Ectodermal cell (in vitro differentiated cells): ENCODE data around the gene FLNA.

Experiments used
- H3K27ac ChIP-seq: 2 replicates; pipeline ENCODE4 v1.7.0; 2013; ENCODE audit warnings: mild to moderate bottlenecking, low read depth, low read length; ENCODE audit not compliant: insufficient read depth, poor library complexity, severe bottlenecking
- H3K27me3 ChIP-seq: 2 replicates; pipeline ENCODE4 v1.7.0; 2013; ENCODE audit warnings: mild to moderate bottlenecking, low read length; ENCODE audit not compliant: insufficient read depth, control insufficient read depth, poor library complexity, severe bottlenecking
- H3K36me3 ChIP-seq: one replicate; pipeline ENCODE4 v1.7.0; 2013; ENCODE audit warnings: low read length; ENCODE audit not compliant: control insufficient read depth, insufficient read depth
- H3K4me1 ChIP-seq: one replicate; pipeline ENCODE4 v1.7.0; 2013; ENCODE audit warnings: low read length; ENCODE audit not compliant: control insufficient read depth, insufficient read depth
- H3K4me3 ChIP-seq: 2 replicates; pipeline ENCODE4 v1.7.0; 2013; ENCODE audit warnings: low read depth, low read length, control low read depth; ENCODE audit not compliant: insufficient read depth
- H3K9me3 ChIP-seq: 2 replicates; pipeline ENCODE4 v1.7.0; 2013; ENCODE audit warnings: mild to moderate bottlenecking, low read length, moderate library complexity; ENCODE audit not compliant: control insufficient read depth
- WGBS, 2 experiments: methylation state at CpG; one replicate each; pipeline ENCODE4 v1.1.7; 2013; ENCODE audit warnings: missing lambda C conversion rate in 2 of 2; 5-methylcytosine and 5-hydroxymethylcytosine counted together

FLNA gene

DNA sequence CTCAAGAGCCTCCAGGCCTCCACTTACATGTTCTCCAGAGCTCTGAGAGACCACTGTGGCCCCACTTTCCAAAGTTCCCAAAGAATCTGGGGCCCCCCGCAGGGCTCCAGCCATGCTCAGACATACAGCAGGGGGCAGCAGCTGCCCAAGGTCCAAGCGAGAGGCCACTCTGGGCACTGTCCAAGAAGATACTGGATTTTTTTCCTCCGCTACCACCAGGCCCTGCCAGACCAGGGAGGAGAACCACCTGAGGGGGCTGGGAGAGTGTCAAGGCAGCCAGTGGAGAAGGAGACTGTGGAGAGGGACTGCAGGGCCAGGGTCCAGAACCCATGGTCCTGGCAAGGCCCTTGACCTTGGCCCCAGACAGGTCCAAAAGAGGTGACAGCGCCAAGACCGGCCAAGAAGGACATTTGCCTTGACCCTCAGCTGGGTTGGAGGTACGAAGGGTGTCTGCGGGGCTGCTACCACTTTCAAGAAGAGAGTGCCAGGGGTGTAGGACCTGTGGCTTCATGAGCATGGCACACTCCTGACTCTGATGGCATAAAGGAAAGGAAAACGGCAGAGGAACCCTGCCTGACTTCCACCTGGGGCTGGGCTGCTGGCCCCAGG, 10.0 kb upstream of the FLNA start:
- H3K4me1 ChIP-seq: peaks cover 9% of the 10 kb centered on the region
- WGBS, 2 experiments: 88 to 92% methylated on average over 8 of the region's 8 CpGs

DNA sequence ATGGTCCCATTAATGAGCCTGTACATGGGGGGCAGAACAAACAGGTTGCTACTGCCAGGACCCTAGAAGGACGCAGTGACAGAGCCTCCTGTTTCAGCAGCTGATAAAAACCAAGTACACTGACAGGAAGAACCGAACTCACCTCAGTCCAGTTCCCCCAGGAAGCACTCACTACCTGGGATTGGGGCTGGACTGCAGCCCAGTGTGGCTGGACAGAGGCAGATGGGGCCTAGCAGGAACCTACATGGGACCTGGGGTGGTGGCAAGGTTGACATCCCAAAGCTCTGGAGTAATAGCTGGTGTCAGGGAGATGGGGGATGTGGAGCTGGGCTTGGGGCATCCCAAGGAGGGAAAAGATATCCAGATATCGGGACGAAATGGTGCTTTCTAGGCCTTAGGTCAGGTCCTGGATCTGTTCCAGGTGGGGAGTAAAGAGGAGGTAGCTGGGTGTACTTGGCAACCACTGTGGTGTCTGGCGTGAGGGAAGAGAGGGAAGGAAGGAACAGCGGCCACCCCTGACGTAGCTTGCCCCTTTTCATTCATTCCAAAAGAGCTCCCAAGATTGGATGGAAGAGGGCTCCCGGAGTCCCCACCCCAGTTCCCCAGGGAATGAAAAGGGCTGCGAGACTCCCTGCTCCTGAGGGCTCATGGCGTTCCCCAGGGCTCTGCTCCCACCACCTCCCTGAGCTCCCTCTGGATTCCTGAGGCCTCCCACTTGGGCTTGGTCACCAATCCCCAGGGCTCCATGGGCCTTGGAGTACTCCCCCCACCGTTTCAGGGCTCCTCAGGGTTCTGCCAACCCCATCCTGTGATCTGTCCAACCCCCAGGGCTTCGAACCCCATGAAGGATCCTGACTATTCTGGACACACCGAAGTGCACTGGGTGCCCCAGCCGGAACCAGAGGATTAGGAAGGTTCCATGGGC, 9.2 kb upstream of the FLNA start:
- Histone ChIP-seq H3K4me3 (no peak overlapping the region), H3K9me3 (no peaks in the 10 kb centered on the region), H3K36me3 (no peaks in the 10 kb centered on the region), H3K4me1 (peaks cover 9% of the 10 kb centered on the region), H3K27ac (no peak overlapping the region), H3K27me3 (no peaks in the 10 kb centered on the region)
- WGBS, 2 experiments: 93 to 95% methylated on average over 14 of the region's 14 CpGs

More for the DNA sequence above, 10.0 kb upstream of the FLNA start:
- H3K36me3 ChIP-seq: no peaks in the 10 kb centered on the region
- H3K27ac ChIP-seq: no peak overlapping the region
- H3K4me3 ChIP-seq: no peak overlapping the region
- H3K9me3 ChIP-seq: no peaks in the 10 kb centered on the region
- H3K27me3 ChIP-seq: no peaks in the 10 kb centered on the region

DNA sequence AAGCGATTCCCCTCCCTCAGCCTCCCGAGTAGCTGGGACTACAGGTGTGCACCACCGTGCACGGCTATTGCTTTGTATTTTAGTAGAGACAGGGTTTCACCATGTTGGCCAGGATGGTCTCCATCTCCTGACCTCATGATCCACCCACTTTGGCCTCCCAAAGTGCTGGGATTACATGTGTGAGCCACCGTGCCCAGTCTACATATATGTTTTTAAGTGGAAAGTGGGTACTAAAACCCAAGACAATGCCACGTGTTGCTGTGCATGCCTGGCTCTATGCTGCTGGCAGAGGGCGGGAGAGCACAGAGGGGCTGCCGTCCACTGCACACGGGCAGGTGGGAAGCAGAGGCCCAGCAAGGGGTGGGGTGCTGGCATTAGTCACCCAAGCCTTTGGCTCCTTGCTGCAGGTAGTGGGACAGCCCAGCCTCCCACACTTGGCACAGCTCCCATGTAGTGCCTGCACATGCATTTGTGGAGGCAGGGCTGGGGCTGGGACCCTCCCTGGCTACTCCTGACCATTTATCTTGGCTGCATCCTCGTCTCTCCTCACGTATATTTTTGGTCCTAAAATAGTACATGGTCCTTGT, 8.1 kb upstream of the FLNA start:
- H3K27me3 ChIP-seq: no peaks in the 10 kb centered on the region
- peaks cover 9% of the 10 kb centered on the region for H3K4me1 ChIP-seq
- H3K9me3 ChIP-seq: no peaks in the 10 kb centered on the region
- no peak overlapping the region for H3K27ac ChIP-seq
- 92 to 95% methylated on average over 11 of the region's 11 CpGs for WGBS, 2 experiments
- no peaks in the 10 kb centered on the region for H3K36me3 ChIP-seq
- no peak overlapping the region for H3K4me3 ChIP-seq

DNA sequence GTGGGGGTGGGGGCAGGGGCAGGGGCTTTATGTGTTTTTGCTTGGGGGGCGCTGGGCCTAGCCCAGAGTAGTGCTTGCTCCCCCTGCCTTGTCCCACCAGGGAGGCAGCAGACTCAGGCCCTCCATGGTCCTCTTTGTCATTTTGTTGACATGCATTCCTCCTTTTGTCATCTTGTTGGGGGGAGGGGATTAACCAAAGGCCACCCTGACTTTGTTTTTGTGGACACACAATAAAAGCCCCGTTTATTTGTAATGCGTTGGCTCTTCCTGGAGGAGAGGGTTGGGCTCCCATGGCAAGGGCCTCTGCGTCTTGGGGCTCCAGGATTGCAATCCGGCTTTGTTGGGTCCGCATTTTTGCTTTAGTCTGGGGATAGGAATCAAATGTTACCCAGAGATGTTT, 6.8 kb upstream of the FLNA start:
- Histone ChIP-seq H3K27ac (no peak overlapping the region), H3K4me3 (no peak overlapping the region), H3K4me1 (peaks cover 9% of the 10 kb centered on the region), H3K9me3 (no peaks in the 10 kb centered on the region), H3K27me3 (no peaks in the 10 kb centered on the region), H3K36me3 (no peaks in the 10 kb centered on the region)
- 4% methylated on average over 6 of the region's 6 CpGs for WGBS, 2 experiments

DNA sequence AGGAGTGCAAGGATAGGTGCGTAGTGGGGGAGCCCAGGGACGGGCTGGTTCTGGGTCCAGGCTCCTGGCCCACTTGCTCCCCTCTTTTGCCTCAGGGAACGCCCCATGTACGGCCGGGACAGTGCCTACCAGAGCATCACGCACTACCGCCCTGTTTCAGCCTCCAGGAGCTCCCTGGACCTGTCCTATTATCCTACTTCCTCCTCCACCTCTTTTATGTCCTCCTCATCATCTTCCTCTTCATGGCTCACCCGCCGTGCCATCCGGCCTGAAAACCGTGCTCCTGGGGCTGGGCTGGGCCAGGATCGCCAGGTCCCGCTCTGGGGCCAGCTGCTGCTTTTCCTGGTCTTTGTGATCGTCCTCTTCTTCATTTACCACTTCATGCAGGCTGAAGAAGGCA, 6.4 kb upstream of the FLNA start:
- Histone ChIP-seq H3K27ac (no peak overlapping the region), H3K4me3 (peak overlapping the region; percentile 74), H3K4me1 (peaks cover 9% of the 10 kb centered on the region), H3K36me3 (no peaks in the 10 kb centered on the region), H3K9me3 (no peaks in the 10 kb centered on the region), H3K27me3 (no peaks in the 10 kb centered on the region)
- 51 to 55% methylated on average over 13 to 14 of the region's 14 CpGs for WGBS, 2 experiments

DNA sequence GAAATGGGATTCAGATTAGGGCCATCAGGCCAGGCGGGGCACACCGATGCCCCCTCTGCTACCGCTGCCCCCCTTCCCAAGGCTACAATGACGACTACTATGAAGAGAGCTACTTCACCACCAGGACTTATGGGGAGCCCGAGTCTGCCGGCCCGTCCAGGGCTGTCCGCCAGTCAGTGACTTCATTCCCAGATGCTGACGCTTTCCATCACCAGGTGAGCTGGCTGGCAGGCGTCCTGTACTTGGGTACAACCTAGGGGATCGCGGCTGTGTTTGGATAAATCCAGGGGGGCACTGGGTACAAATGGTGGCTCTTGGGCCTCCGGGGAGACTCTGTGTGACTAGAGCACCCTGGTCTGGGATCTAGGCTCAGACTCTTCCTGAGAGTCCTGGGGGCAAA, 5.7 kb upstream of the FLNA start:
- H3K4me1 ChIP-seq: peaks cover 9% of the 10 kb centered on the region
- 38 to 39% methylated on average over 13 of the region's 13 CpGs for WGBS, 2 experiments
- no peaks in the 10 kb centered on the region for H3K9me3 ChIP-seq
- H3K27me3 ChIP-seq: peaks cover 2% of the 10 kb centered on the region
- H3K36me3 ChIP-seq: no peaks in the 10 kb centered on the region
- peak overlapping the region; percentile 74 for H3K4me3 ChIP-seq
- no peak overlapping the region for H3K27ac ChIP-seq

DNA sequence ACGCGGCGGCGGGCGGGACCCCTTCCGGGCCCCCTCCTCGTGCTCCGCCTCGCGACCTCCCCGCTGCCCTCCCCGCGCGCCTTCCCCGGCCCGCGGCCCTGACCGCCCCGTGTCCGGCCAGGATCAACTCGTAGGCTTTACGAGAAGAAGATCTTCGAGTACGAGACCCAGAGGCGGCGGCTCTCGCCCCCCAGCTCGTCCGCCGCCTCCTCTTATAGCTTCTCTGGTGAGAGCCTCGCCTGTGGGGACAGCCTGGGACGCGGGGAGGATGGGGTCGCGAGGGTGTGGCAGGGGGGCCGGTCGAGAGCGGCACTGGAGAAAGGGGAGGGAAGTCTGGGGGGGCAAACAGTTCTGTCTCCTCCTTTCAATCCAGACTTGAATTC, 5.1 kb upstream of the FLNA start:
- no peaks in the 10 kb centered on the region for H3K36me3 ChIP-seq

DNA sequence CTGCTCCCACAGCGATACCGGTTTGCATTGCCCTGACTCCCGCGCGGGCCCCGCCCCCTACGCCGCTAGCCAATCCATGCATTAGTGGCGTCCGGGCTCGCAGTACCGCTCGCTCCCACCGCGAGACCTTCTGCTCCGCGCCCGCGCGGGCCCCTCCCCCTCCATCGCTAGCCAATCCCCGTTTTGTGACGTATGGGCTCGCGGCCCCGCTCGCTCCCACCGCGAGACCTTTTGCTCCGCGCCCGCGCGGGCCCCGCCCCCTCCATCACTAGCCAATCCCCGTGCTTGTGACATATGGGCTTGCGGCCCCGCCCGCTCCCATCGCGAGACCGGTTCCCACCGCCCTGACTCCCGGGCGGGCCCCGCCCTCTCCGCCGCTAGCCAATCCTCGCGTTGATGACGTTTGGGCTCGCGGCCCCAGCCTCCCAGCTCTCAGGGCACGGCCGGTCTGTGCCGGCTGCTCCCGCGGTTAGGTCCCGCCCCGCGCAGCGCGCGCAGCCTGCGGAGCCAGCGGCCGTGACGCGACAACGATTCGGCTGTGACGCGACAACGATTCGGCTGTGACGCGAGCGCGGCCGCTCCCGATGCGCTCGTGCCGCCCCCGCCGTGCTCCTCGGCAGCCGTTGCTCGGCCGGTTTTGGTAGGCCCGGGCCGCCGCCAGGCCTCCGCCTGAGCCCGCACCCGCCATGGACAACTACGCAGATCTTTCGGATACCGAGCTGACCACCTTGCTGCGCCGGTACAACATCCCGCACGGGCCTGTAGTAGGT, 4.5 kb upstream of the FLNA start, which contains the start of gene EMD:
TSS of gene EMD (plus strand) at position 497 of the 770 bp plus-strand sequence. CDS start at position 687, 190 bp downstream.
- Histone ChIP-seq H3K9me3 (no peaks in the 10 kb centered on the region), H3K4me1 (peaks cover 9% of the 10 kb centered on the region), H3K36me3 (no peaks in the 10 kb centered on the region), H3K27me3 (peaks cover 13% of the 10 kb centered on the region), H3K27ac (peak within 1 kb of the TSS; percentile 92), H3K4me3 (peak within 1 kb of the TSS; percentile 74)
- 0% methylated on average over 103 of the region's 103 CpGs for WGBS, 2 experiments

More for the DNA sequence above, 5.1 kb upstream of the FLNA start:
- peaks cover 8% of the 10 kb centered on the region for H3K27me3 ChIP-seq
- H3K27ac ChIP-seq: peak overlapping the region; percentile 85
- H3K4me1 ChIP-seq: peaks cover 9% of the 10 kb centered on the region
- peak overlapping the region; percentile 74 for H3K4me3 ChIP-seq
- H3K9me3 ChIP-seq: no peaks in the 10 kb centered on the region
- WGBS, 2 experiments: 0 to 2% methylated on average over 38 of the region's 38 CpGs

DNA sequence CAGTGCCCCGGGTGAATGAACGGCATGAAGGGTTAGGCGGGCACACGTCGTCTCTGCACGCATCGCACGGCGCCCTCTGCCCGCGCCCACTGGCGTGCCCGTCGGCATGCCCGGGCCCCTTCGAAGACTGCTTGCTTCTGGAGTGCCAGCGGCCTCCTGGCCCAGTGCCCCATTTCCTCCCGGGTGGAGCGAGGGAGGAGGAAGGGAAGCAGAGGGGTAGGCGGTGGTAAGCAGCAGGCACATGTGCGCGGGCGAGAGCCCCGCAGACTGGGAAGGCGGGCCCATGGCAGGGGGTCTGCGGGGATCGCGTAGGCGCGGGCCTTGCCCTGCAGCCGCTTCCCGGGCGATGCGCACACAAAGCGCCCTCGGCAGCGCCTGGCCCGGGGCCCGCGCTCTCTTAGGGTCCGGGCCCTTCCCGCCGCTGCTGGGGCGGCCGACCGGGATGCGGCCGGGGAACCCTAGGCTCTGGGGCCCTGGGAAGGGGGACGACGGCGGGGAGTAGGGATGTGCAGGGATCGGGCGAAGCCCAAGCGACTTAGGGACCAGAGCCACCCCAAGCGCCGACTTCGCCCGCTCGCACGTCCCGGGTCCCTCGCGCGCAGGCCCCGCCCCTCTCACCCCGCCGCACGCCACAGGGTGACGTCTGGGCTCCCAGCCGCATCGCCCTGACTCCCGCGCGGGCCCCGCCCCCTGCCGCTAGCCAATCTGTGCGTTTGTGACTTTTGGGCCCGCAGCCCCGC, 3.8 kb upstream of the FLNA start:
- H3K4me3 ChIP-seq: peak overlapping the region; percentile 41
- peak overlapping the region; percentile 92 for H3K27ac ChIP-seq
- no peaks in the 10 kb centered on the region for H3K9me3 ChIP-seq
- H3K4me1 ChIP-seq: peaks cover 9% of the 10 kb centered on the region
- H3K27me3 ChIP-seq: peaks cover 18% of the 10 kb centered on the region
- WGBS, 2 experiments: 3 to 4% methylated on average over 79 of the region's 79 CpGs
- no peaks in the 10 kb centered on the region for H3K36me3 ChIP-seq
